ENCODE results near the gene PRAMEF13.
"Not testable (repeated sequence)": the region's sequence is repeated elsewhere in the genome, so short reads cannot be mapped to it uniquely, and the experiment has no call there.

The PRAMEF13 gene

GRCh38 chr1:13201309-13201708, at the start of gene PRAMEF13:
PRAMEF13 (minus strand) TSS chr1:13201409; CDS start chr1:13199589, 1,820 bp downstream.
- DNase-seq = not testable (repeated sequence)

- DNase-seq = not testable (repeated sequence)
These were observed 45.9 kb upstream of the PRAMEF13 start for GRCh38 chr1:13247122-13247521.

- not testable (repeated sequence) for DNase-seq
These were observed 45.3 kb upstream of the PRAMEF13 start for GRCh38 chr1:13246554-13246871.

GRCh38 chr1:13245841-13246553, 44.8 kb upstream of the PRAMEF13 start:
- DNase-seq = not testable (repeated sequence)

DNA sequence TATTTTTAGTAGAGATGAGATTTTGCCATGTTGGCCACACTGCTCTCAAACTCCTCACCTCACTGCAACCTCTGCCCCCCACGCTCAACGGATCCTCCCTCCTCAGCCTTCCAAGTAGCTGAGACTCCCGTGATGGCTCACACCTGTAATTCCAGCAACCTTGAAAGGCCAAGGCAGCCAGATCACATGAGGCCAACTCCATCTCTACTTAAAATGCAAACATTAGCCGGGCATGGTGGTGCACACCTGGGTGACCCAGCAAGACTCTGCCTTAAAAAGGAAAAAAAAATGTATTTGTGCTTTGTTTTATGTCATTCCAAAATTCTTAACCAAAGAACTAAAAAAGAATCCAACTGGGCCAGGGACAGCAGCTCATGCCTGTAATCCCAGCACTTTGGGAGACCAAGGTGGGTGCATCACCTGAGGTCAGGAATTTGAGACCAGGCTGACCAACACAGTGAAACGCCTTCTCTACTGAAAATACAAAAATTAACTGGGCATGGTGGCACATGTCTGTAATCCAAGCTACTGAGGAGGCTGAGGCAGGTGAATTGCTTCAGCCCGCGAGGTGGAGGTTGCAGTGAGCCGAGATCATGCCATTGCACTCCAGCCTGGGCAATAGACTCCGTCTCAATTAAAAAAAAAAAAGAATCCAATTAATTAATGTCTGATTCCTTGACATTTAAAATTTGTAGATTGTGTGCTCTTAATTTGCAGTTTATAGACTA, 42.5 kb upstream of the PRAMEF13 start:
- DNase-seq = not testable (repeated sequence)

GRCh38 chr1:13239633-13240032, 38.4 kb upstream of the PRAMEF13 start:
- DNase-seq = not testable (repeated sequence)

- DNase-seq = not testable (repeated sequence)
These were observed 36.4 kb upstream of the PRAMEF13 start for GRCh38 chr1:13237572-13237971.

DNA sequence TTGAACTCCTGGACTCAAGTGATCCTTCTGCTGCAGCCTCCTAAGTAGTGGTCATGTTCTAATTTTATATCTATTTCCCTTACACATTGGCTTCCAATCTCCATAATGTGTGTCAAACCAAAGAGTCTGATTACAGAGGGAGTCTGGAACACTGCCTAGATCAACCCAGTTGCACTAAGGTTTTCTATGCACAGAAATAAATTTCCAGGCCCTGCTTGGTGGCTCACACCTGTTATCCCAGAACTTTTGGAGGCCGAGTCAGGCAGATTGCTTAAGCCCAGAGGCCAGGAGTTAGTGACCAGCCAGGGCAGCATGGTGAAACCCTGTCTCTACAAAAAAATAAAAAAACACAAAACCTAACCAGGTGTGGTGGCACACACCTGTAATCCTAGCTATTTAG, 32.8 kb upstream of the PRAMEF13 start:
- not testable (repeated sequence) for DNase-seq

DNA sequence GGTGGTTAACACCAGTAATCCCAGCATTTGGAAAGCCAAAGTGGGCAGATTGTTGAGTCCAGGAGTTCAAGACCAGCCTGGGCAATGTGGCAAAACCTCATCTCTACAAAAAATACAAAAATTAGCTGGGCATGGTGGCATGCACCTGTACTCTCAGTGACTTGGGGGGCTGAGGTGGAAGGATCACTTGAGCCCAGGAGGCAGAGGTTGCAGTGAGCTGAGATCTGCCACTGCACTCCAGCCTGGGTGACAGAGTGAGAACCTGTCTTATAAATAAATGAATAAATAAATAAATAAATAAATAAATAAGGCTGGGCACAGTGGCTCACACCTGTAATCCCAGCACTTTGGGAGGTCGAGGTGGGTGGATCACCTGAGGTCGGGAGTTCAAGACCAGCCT, 30.8 kb upstream of the PRAMEF13 start:
- DNase-seq = not testable (repeated sequence)

DNA sequence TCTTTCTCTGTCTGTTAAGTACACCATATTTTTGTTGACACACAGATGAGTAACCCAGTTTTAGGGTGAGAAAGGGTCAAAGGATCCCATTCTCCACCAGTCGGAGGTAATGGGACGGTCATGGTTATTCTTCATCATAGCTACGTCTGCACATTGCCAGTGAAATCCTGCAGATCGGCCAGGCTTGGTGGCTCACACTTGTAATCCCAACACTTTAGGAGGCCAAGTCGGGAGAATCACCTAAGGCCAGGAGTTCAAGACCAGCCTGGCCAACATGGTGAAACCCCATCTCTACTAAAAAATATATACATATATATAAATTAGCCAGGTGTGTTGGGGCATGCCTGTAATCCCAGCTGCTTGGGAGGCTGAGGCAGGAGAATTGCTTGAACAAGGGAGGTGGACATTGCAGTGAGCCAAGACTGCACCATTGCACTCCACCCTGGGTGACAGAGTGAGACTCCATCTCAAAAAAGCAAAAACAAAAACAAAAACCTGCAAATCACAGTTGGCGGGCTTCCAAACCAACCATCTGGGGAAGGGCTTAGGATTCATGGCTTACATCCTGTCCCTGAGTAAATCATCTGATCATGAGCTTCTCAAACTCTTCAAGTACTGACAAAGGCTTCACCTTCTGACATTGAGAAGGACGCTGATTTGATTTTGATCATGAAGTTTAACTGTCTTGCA, 30.0 kb upstream of the PRAMEF13 start:
- not testable (repeated sequence) for DNase-seq

DNA sequence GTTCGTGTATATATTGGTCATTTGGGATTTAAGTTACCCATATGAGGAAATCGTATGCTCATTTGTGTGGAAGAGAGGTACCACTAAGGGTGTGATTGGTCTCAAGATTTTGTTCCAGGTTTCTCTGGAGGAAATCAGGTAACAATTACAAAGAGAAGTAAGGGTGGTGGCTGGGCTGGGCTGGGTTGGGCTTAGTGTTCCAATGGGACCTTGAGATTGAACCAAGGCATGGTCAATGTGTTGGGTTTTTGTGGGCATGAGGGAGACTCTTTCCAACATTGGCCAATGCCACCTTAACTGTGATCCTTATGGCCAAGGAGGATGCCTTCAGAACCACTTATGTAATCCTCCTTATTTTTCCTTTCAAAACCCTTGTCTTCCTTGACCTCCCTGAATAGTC, 29.4 kb upstream of the PRAMEF13 start:
- not testable (repeated sequence) for DNase-seq

GRCh38 chr1:13230096-13230495, 28.9 kb upstream of the PRAMEF13 start:
- DNase-seq = not testable (repeated sequence)

DNA sequence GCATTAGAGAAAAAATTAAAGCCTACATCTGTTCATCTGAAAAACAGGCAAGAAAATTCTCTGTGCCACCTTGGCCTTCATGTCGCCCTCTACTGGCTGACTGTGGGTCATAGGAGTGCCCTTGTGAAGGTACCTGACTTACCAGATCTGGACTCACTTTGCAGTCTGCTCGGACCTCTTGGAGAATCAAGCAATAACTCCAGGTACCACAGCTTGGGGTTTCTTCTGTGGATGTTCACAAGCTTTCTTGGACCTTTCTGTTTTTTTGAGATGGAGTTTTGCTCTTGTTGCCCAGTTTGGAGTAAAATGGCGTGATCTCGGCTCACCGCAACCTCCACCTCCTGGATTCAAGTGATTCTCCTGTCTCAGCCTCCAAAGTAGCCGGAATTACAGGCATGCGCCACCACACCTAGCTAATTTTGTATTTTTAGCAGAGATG, 27.2 kb upstream of the PRAMEF13 start:
- DNase-seq = no peak

- DNase-seq = not testable (repeated sequence)
These were observed 26.3 kb upstream of the PRAMEF13 start for GRCh38 chr1:13227271-13228055.

DNA sequence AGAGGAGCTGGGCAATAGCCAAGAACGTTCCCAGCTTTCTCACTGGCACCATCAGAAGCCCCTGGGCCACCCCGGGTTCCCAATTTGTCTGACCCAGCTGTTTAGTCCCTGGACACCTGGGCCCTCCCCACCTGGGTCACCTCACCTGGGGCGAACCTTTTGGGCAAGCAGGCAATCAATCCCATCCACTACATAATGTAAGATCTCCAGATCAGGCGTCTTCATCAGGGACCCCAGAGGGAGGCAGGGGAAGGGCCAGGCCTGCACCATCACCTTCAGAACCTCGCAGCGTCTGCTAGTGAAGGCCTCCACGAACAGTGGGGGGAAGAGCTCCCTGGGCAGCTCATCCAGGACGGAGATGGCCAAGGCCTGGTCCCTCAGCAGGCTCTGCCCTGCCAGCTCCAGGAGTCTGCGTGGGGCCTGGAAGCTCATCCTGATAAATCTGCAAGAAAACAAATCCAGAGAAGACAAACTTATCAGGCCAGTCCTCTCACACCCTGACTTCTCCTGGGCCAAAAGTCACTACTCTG, 24.5 kb upstream of the PRAMEF13 start, which contains the start of gene PRAMEF18:
Gene PRAMEF18 (minus strand): TSS at position 480 of the 530 bp plus-strand sequence. CDS start 48 bp downstream, at position 432.
- DNase-seq = not testable (repeated sequence)

GRCh38 chr1:13224480-13225060, 23.4 kb upstream of the PRAMEF13 start:
- DNase-seq = no peak

GRCh38 chr1:13222788-13223187, 21.6 kb upstream of the PRAMEF13 start:
- DNase-seq = not testable (repeated sequence)

DNA sequence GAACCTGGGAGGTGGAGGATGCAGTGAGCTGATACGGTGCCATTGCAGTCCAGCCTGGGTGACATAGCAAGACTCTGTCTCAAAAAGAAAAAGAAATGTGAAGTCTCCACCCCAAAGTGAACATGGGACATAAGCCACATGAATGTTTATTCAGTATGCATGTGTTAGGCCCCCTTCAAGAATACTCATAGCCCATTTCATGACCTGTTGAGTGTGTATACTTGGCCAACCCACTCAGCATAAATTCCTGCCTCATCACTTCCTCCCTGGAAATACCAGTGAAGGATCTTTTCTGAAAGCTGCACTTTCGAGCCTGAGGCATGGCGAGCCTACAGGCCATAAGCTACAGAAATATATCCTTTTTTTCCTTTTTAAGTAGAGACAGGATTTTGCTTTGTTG, 18.0 kb upstream of the PRAMEF13 start:
- not testable (repeated sequence) for DNase-seq

GRCh38 chr1:13216619-13217018, 15.4 kb upstream of the PRAMEF13 start:
- DNase-seq = not testable (repeated sequence)

- not testable (repeated sequence) for DNase-seq
These were observed 7.5 kb upstream of the PRAMEF13 start for GRCh38 chr1:13208712-13209111.

- DNase-seq = not testable (repeated sequence)
These were observed 29.7 kb downstream of the PRAMEF13 start, which contains the start of gene PRAMEF9 for GRCh38 chr1:13171548-13171947. PRAMEF9 (plus strand) TSS chr1:13171848; CDS start chr1:13175281, 3,433 bp downstream.

GRCh38 chr1:13165531-13165930, 35.7 kb downstream of the PRAMEF13 start, which contains the start of gene HNRNPCL4:
HNRNPCL4 (minus strand) TSS chr1:13165631; CDS start chr1:13165467, 164 bp downstream.
- DNase-seq = not testable (repeated sequence)
